A549 treated with RU486 at 1 μM for 4 hours (cell line): Measurements from ENCODE around the gene CYB5R2. TPM values are rescaled to one million over a fixed set of nuclear protein-coding genes. Genes with fewer than 3 reads are reported as not detected.

ENCODE experiments used
- total RNA-seq: library from RNA; stranded (reverse); fragments of 200-300 nt; extraction: Qiagen RNA extraction; gene quantifications from 5 replicates; pipeline ENCODE4 v1.2.3, GENCODE V29; 2022; ENCODE audit warnings: low read depth

CYB5R2 gene
- 4.3 to 5.3 TPM (median 4.9 TPM) in 5 replicates for total RNA-seq

DNA sequence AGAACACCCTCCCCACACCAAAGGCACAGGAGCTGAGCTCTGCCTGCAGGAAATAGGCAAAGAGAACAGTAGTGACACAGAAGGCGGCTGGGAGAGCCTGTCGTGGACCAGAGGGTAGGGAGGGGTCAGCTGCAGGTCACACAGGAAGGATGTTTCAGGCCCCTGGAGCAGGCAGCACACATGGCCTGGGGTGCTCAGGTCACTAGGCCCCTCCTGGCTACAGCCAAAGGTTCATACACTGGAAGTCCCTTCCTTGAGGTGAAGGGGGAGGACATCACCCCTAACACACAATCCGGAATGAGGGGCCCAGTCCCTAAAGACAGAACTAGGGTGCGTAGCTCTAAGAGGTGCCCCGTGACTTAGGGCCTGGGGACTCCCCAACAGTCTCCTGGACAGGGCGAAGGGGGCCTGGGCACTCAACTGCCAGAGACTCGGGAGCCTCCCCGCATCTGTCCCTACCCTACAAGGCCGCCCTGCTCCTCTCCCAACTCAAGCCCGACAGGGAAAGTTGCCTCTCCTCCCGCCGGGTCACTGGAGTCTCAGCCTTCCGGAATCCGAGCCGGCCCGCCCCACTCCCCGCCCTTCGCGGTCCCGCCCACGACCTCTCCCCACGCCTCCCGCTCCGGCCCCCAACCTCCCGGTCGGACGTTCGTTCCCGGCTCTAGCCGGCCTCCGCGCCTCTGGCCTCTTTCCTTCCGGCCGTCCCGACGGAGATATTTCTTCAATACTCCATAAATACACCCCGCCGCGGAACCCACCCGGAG, at the start of gene CYB5R2:
Gene CYB5R2, minus strand, starts transcription at position 541 of the 764 bp plus-strand sequence. CDS start 675 bp downstream, outside the sequence.

GRCh38 chr11:7706377-7706776, 33.1 kb upstream of the CYB5R2 start, which contains the start of gene OVCH2:
TSS of gene OVCH2 (minus strand) at chr11:7706477. CDS start at chr11:7706394, 83 bp downstream.

Other genes starting within 250 kb of the CYB5R2 start
- gene OLFML1, start 188.0 kb downstream of the CYB5R2 start, total RNA-seq, result 0.18 TPM in 1 of 5 replicates, not detected in the others
- gene PPFIBP2, start 159.5 kb downstream of the CYB5R2 start, total RNA-seq, result 11.2 to 19.1 TPM (median 14.7 TPM) in 5 replicates
- gene OVCH2, start 33.0 kb upstream of the CYB5R2 start, total RNA-seq, result not detected in 5 replicates
- not detected in 5 replicates for gene OR5P2, start 123.4 kb upstream of the CYB5R2 start, total RNA-seq
- not detected in 5 replicates for gene OR5P3, start 157.3 kb upstream of the CYB5R2 start, total RNA-seq